Stimulated activated naive CD8-positive, alpha-beta T cell treated with anti-CD3 and anti-CD28 coated beads, Interleukin-15, amount 100 ng/mL, for 72 hours (primary cell): ENCODE measurements around the gene TLR7.

Experiments
- ATAC-seq: fragments of 150-1000 bp; cut with Tn5 transposase; 2 replicates; pipeline ENCODE4 v1.10.0; 2021; ENCODE audit warnings: mild to moderate bottlenecking, moderate library complexity
- DNase-seq, 2 donors: peaks; one replicate each; pipeline ENCODE4 v3.0.0; 2021 to 2022
- H3K27ac Mint-ChIP-seq, 2 donors: one replicate each; pipeline ENCODE4 v1.8.0; 2022; ENCODE audit warnings: mild to moderate bottlenecking in 2 of 2, mixed read lengths in 2 of 2, moderate library complexity in 2 of 2
- H3K27me3 Mint-ChIP-seq: one replicate; pipeline ENCODE4 v1.8.0; 2022; ENCODE audit warnings: mixed read lengths
- H3K4me1 Mint-ChIP-seq: one replicate; pipeline ENCODE4 v1.8.0; 2022; ENCODE audit warnings: mild to moderate bottlenecking, mixed read lengths
- H3K4me3 Mint-ChIP-seq, 2 donors: one replicate each; pipeline ENCODE4 v1.8.0; 2022; ENCODE audit warnings: mild to moderate bottlenecking in 2 of 2, mixed read lengths in 2 of 2, moderate library complexity in 1 of 2
- H3K9me3 Mint-ChIP-seq, 2 donors: one replicate each; pipeline ENCODE4 v1.8.0; 2022; ENCODE audit warnings: mixed read lengths in 2 of 2

TLR7 gene

DNA sequence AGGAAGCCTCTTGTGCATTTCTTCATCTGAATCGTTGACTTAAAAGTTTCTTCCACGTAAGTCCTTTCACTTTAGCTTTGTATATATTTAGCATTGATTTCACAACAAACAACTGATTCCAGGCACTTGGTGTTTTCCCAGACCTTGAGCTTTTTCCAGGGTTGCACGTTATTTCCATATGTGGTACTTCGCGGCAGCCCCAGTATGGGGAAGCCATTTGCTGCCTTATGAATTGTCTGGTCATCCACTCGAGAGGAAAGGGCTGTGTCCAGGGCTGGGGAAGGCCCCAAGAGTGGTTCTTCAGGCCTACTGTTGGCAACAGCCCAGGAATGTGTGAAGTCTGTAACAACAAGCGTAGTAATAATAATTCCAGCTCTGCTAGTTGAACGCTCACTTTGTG lies 36.8 kb downstream of the TLR7 start:
- DNase-seq: no peak
- Mint-ChIP-seq H3K4me1 (peaks cover 6% of the 10 kb centered on the region), H3K9me3 (no peaks in the 10 kb centered on the region), H3K27me3 (no peaks in the 10 kb centered on the region), H3K27ac (no peak overlapping the region), H3K4me3 (no peak overlapping the region)
- no peak for ATAC-seq

- Mint-ChIP-seq H3K9me3 (no peaks in the 10 kb centered on the region), H3K4me1 (peaks cover 16% of the 10 kb centered on the region), H3K27me3 (no peaks in the 10 kb centered on the region), H3K27ac (no peak within 1 kb of the TSS), H3K4me3 (no peak within 1 kb of the TSS)
- no peak for ATAC-seq
- DNase-seq: no peak
Observed at GRCh38 chrX:12906046-12906761, 39.3 kb downstream of the TLR7 start, which contains the start of gene TLR8. Gene TLR8, plus strand, starts transcription at chrX:12906620. Its CDS starts 87 bp downstream, at chrX:12906707.

DNA sequence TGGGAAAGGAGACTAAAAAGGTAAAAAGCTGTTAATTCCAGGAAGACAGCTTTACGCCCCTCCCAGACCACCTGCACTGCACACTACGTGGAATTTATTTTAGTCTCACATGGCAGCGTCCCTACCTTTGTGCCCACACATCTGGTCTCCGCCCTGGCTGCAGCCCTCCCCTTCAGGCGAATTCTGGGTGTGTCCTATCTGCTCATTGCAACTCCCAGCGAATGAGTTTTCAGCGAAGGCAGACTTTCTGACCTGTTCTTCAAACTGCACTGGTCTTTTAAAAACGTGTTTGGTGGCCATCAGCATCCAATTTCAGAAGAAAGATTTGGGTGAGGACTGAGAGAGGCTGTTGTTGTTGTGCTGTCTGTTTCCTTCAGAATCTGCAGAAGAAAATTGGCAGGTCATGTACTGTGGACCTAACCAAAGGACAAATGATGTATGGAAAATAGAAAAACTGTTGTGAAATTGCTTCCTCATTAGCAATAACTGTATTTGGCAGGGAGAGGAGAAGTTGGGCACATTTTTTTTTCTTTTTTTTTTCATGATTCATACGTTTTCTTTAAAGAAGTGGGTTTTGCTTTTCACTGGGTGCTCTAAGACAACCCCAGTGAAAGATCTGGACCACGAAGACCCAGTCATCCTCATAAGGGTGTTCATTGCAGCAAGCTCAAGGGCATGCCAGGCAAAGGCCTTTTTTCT lies 43.7 kb downstream of the TLR7 start:
- ATAC-seq (peak; percentile 76), DNase-seq (no peak)
- Mint-ChIP-seq H3K27me3 (no peaks in the 10 kb centered on the region), H3K4me1 (peaks cover 21% of the 10 kb centered on the region), H3K4me3 (peak overlapping the region; percentile 5 to 22), H3K27ac (no peak overlapping the region), H3K9me3 (no peaks in the 10 kb centered on the region)

DNA sequence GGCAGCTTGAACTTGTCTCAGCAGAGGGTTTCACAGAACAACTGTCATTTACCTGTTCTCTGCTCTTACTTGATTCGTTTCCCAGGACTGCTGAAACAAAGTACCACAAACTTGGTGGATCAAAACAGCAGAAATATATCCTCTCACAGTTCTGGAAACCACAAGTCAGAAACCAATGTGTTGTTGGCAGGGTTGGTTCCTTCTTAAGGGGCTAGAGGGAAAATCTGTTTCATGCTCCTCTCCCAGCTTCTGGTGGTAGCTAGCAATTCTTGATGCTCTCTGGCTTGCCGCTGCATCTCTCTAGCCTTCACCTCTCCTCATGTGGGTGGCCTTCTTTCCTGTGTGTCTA lies 44.2 kb downstream of the TLR7 start:
- no peak overlapping the region for H3K4me3 Mint-ChIP-seq
- no peaks in the 10 kb centered on the region for H3K27me3 Mint-ChIP-seq
- H3K27ac Mint-ChIP-seq: peak overlapping the region in 1 of 2 donors; percentile 72
- H3K4me1 Mint-ChIP-seq: peaks cover 21% of the 10 kb centered on the region
- no peaks in the 10 kb centered on the region for H3K9me3 Mint-ChIP-seq
- no peak for DNase-seq
- ATAC-seq: peak; percentile 42

DNA sequence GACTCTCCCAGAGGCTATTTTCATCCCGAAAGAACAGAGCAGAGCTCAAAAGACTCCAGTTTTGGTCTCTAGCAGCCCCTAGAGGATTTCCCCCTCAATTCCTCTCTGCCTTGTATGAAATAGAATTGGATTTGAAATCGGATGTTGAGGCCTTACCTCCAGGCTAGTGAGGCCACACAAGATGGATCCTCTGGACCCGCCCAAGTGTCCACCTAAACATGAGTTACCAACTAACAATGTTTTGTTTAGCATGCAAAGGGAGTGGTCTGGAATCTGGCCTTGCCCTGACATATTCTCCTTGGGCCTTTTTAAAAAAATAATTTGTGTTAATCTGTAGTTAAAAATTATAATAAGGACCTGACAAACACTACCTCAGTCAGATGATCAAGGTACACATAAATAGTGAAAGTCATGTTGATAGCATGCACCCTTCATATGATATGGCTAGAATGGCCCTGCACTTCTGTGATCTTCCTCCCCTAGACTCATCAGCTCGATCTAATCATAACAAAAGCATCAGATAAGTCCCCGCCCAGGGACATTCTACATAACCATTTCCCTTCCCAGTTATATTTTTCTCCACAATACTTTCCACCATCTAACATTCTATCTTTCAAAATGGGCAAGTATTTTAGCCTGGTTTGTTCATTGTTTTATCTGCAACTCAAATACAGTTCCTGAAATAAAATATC lies 46.1 kb downstream of the TLR7 start:
- Mint-ChIP-seq H3K9me3 (no peaks in the 10 kb centered on the region), H3K4me1 (peaks cover 21% of the 10 kb centered on the region), H3K27me3 (no peaks in the 10 kb centered on the region), H3K4me3 (no peak overlapping the region), H3K27ac (no peak overlapping the region)
- DNase-seq: no peak
- ATAC-seq: no peak

DNA sequence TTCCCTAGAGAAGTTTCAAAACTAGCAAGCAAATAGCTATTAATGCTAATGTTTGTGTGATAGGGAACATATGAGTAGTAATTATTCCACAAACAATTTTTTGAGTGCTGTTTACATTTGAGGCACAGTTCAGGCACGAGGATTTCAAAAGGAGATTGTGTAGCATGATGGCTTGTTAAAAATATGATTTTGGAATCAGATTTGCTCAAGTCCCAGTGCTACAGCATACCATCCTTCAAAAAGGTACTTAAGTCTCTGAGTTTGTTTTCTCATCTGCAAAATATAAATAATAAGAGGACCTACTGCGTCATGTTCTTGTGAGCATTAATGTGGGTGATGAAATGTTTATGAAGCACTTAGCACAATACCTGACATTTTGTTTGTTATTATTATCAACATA lies 50.9 kb downstream of the TLR7 start:
- Mint-ChIP-seq H3K4me3 (no peak overlapping the region), H3K4me1 (no peaks in the 10 kb centered on the region), H3K27ac (no peak overlapping the region), H3K9me3 (no peaks in the 10 kb centered on the region), H3K27me3 (no peaks in the 10 kb centered on the region)
- ATAC-seq (no peak), DNase-seq (no peak)

DNA sequence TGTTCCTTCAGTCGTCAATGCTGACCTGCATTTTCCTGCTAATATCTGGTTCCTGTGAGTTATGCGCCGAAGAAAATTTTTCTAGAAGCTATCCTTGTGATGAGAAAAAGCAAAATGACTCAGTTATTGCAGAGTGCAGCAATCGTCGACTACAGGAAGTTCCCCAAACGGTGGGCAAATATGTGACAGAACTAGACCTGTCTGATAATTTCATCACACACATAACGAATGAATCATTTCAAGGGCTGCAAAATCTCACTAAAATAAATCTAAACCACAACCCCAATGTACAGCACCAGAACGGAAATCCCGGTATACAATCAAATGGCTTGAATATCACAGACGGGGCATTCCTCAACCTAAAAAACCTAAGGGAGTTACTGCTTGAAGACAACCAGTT lies 52.2 kb downstream of the TLR7 start:
- H3K4me3 Mint-ChIP-seq: no peak overlapping the region
- H3K9me3 Mint-ChIP-seq: no peaks in the 10 kb centered on the region
- DNase-seq (peak in 1 of 2 donors; percentile 13), ATAC-seq (peak; percentile 78)
- no peak overlapping the region for H3K27ac Mint-ChIP-seq
- no peaks in the 10 kb centered on the region for H3K4me1 Mint-ChIP-seq
- H3K27me3 Mint-ChIP-seq: no peaks in the 10 kb centered on the region

DNA sequence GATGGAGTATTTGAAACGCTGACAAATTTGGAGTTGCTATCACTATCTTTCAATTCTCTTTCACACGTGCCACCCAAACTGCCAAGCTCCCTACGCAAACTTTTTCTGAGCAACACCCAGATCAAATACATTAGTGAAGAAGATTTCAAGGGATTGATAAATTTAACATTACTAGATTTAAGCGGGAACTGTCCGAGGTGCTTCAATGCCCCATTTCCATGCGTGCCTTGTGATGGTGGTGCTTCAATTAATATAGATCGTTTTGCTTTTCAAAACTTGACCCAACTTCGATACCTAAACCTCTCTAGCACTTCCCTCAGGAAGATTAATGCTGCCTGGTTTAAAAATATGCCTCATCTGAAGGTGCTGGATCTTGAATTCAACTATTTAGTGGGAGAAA lies 52.7 kb downstream of the TLR7 start:
- no peak for ATAC-seq
- H3K4me3 Mint-ChIP-seq: no peak overlapping the region

GRCh38 chrX:12920990-12921389 lies 54.1 kb downstream of the TLR7 start:
- ATAC-seq (no peak), DNase-seq (no peak)
- Mint-ChIP-seq H3K9me3 (no peaks in the 10 kb centered on the region), H3K27me3 (no peaks in the 10 kb centered on the region), H3K4me3 (no peak overlapping the region), H3K27ac (no peak overlapping the region), H3K4me1 (no peaks in the 10 kb centered on the region)

More for the DNA sequence above, 52.7 kb downstream of the TLR7 start:
- no peak for DNase-seq
- Mint-ChIP-seq H3K27me3 (no peaks in the 10 kb centered on the region), H3K4me1 (no peaks in the 10 kb centered on the region), H3K9me3 (no peaks in the 10 kb centered on the region), H3K27ac (no peak overlapping the region)

DNA sequence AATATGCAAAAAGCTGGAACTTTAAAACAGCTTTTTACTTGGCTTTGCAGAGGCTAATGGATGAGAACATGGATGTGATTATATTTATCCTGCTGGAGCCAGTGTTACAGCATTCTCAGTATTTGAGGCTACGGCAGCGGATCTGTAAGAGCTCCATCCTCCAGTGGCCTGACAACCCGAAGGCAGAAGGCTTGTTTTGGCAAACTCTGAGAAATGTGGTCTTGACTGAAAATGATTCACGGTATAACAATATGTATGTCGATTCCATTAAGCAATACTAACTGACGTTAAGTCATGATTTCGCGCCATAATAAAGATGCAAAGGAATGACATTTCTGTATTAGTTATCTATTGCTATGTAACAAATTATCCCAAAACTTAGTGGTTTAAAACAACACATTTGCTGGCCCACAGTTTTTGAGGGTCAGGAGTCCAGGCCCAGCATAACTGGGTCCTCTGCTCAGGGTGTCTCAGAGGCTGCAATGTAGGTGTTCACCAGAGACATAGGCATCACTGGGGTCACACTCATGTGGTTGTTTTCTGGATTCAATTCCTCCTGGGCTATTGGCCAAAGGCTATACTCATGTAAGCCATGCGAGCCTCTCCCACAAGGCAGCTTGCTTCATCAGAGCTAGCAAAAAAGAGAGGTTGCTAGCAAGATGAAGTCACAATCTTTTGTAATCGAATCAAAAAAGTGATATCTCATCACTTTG lies 55.2 kb downstream of the TLR7 start:
- no peak for ATAC-seq
- no peak for DNase-seq
- Mint-ChIP-seq H3K9me3 (no peaks in the 10 kb centered on the region), H3K4me3 (no peak overlapping the region), H3K27ac (no peak overlapping the region), H3K4me1 (no peaks in the 10 kb centered on the region), H3K27me3 (no peaks in the 10 kb centered on the region)

GRCh38 chrX:12922599-12922919 lies 55.7 kb downstream of the TLR7 start:
- Mint-ChIP-seq H3K27ac (no peak overlapping the region), H3K27me3 (no peaks in the 10 kb centered on the region), H3K9me3 (no peaks in the 10 kb centered on the region), H3K4me1 (no peaks in the 10 kb centered on the region), H3K4me3 (no peak overlapping the region)
- no peak for DNase-seq
- no peak for ATAC-seq

- DNase-seq: no peak
Observed at GRCh38 chrX:12929701-12930100, 62.8 kb downstream of the TLR7 start.

GRCh38 chrX:12930150-12930549 lies 63.3 kb downstream of the TLR7 start:
- no peak for DNase-seq
- Mint-ChIP-seq H3K4me1 (peaks cover 6% of the 10 kb centered on the region), H3K27me3 (no peaks in the 10 kb centered on the region), H3K27ac (no peak overlapping the region), H3K9me3 (no peaks in the 10 kb centered on the region), H3K4me3 (no peak overlapping the region)
- no peak for ATAC-seq

More at GRCh38 chrX:12929701-12930100, 62.8 kb downstream of the TLR7 start:
- H3K4me3 Mint-ChIP-seq: no peak overlapping the region
- no peaks in the 10 kb centered on the region for H3K27me3 Mint-ChIP-seq
- no peak for ATAC-seq
- no peaks in the 10 kb centered on the region for H3K9me3 Mint-ChIP-seq
- peaks cover 6% of the 10 kb centered on the region for H3K4me1 Mint-ChIP-seq
- no peak overlapping the region for H3K27ac Mint-ChIP-seq

DNA sequence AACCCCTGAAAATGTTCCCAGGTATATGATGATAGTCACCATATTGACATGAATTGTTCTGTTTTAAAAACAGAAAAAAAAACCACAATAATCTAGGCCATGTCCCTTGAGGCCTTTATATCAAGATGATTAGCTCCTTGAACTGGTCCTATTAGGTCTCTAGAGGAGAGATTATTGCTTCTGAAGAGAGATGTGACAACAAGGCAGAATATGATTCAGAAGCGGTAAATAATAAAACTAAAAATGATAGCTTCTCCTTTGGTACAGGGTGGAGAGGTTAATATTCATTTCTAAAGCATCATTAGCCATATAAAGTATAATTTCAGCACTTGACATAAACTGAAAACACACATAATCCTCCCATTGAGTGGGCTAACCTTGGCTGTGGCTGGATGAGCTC lies 65.4 kb downstream of the TLR7 start:
- DNase-seq (no peak), ATAC-seq (no peak)
- Mint-ChIP-seq H3K4me3 (no peak overlapping the region), H3K4me1 (peaks cover 6% of the 10 kb centered on the region), H3K27ac (no peak overlapping the region), H3K27me3 (no peaks in the 10 kb centered on the region), H3K9me3 (no peaks in the 10 kb centered on the region)

DNA sequence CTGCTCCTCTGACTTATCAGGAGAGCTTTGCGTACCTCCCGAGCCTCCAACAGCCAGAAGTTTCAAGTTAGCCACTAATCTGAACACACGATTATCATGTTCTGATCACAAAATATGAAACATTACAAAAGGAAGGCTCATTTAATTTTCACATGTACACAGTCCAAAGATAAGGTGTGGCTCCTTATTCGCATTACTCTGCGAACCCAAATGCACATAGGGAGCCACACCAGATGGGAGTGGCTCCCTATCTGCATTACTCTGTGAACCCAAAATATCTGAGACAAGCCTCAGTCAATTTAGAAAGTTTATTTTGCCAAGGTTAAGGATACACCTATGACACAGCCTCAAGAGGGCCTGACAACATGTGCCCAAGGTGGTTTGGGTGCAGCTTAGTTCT lies 68.0 kb downstream of the TLR7 start:
- no peak for DNase-seq
- no peaks in the 10 kb centered on the region for H3K27me3 Mint-ChIP-seq
- H3K4me1 Mint-ChIP-seq: peaks cover 1% of the 10 kb centered on the region

DNA sequence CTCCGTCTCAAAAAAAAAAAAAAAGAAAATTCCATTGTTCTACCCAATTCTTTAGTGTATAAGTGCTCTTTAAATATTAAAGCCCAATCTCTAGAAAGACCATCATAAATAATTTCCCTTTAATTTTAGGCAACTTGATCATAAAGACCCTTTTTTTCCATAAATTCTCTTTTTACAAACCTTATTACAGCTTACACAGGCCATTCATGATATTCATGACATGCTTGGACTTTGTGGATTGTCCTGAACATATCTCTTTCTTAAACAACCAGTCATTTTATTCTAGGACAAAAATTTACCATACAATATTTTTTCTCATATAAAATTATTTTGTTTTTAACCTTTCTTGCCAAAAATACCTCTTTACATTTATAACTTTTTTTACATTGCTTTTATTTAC lies 70.1 kb downstream of the TLR7 start:
- no peaks in the 10 kb centered on the region for H3K9me3 Mint-ChIP-seq
- H3K27me3 Mint-ChIP-seq: no peaks in the 10 kb centered on the region
- H3K4me3 Mint-ChIP-seq: no peak overlapping the region
- no peaks in the 10 kb centered on the region for H3K4me1 Mint-ChIP-seq
- H3K27ac Mint-ChIP-seq: no peak overlapping the region
- DNase-seq: no peak
- ATAC-seq: no peak

More for the DNA sequence above, 68.0 kb downstream of the TLR7 start:
- no peak for ATAC-seq
- no peaks in the 10 kb centered on the region for H3K9me3 Mint-ChIP-seq
- H3K4me3 Mint-ChIP-seq: no peak overlapping the region
- no peak overlapping the region for H3K27ac Mint-ChIP-seq
